GM21529 (cell line): Measurements from ENCODE around the gene SGCD.

Experiments used
- ATAC-seq: cut with Tn5 transposase; IDR thresholded peaks from one replicate; pipeline ENCODE4 v1.9.1; 2021; ENCODE audit not compliant: unreplicated experiment

SGCD gene

DNA sequence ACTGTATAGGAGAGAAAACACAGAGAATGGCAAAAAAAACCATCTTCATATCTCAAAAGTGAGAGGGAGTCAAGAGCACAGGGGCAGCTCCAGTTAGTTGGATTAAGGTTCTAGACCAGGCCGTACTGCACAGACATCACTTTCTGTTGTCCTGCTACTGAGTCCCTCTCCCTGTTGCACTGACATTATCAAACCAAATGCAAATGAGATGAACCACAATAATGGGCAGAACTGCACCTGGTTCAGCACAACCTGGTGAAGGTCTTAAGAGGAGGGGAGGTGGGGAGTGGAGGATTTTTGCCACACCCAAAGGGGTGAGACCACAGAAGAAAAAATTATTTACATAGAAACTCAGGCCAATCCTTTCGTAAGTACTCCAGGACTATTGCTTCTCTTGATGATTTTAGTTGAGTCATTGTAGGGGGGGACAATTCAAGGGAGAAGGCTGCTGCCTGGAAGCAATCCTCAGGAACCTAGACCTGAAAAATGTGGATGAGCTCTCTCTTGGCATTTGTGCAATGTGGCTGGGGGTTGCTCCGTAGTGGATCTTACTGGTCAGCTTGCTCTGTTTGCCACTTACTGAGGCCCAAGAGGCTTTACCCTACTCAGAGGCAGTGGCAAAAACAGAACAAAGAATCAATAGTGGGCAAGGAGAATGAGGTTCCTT is 428.6 kb downstream of the SGCD start:
- no peak for ATAC-seq

DNA sequence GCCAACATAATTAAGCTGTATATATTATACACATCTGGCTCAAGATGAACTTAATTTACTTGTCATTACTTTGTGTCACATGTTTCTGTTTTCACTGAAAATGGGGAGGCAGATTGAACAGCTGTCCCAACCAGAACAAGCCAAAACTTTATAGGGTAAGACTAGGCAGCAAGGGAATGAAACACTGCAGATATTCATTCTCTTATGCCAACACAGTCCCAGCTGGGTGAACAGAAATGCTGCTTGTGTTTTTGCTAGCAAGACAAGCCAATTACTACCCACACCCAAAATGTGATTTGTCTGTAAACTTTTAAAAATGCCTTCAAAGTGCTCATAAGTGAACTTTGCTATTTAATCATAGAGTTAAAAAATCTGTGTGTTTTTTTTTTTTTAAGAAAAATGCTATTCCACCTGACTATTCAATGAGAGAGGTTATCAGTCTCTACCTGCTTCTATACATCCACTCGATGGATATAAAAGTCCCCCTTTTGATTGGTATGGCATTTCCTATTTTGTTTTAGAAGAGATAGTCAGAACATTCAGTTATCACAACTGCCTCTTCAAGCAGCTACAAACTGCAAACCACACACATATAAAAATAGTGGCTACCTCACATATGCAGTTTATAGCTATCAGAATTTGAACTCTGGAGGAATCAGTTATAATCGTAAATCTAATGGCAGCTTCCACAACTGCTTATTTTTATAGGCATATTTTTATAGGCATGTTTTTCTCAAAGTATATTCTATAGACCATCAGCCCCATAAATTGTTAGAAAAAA is 431.2 kb downstream of the SGCD start:
- no peak for ATAC-seq

DNA sequence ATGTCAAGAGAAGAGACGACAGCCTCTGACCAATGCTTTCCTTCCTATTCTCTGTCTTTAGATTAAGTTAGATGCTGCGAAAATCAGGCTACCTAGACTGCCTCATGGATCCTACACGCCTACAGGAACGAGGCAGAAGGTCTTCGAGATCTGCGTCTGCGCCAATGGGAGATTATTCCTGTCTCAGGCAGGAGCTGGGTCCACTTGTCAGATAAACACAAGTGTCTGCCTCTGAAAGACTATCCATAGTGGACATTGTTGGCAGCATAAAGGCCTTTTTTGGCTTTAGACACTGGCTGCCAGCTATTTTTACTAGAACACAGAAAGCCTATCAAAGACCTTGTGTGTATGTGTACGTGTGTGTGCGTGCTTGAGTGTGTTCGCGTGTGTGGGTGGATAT is 432.2 kb downstream of the SGCD start:
- ATAC-seq: no peak

DNA sequence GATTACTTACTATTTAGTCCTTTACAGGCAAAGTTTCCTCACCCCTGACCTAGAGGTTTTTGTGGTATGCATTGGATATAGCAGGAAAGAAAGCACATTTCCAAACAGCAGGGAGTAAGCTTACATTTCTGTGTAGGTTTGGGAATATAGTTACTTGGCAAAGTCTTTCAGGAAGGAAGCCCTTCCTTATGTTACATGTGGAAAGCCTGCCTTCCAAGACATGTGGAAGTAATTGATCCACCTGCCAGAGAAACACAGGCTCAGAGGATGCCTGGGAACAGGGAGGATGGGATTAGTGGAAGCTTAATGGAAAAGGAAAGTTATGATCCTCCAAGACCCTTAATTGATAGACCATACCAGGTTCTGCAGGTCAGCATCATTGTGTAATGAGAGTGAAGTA is 435.8 kb downstream of the SGCD start:
- no peak for ATAC-seq

DNA sequence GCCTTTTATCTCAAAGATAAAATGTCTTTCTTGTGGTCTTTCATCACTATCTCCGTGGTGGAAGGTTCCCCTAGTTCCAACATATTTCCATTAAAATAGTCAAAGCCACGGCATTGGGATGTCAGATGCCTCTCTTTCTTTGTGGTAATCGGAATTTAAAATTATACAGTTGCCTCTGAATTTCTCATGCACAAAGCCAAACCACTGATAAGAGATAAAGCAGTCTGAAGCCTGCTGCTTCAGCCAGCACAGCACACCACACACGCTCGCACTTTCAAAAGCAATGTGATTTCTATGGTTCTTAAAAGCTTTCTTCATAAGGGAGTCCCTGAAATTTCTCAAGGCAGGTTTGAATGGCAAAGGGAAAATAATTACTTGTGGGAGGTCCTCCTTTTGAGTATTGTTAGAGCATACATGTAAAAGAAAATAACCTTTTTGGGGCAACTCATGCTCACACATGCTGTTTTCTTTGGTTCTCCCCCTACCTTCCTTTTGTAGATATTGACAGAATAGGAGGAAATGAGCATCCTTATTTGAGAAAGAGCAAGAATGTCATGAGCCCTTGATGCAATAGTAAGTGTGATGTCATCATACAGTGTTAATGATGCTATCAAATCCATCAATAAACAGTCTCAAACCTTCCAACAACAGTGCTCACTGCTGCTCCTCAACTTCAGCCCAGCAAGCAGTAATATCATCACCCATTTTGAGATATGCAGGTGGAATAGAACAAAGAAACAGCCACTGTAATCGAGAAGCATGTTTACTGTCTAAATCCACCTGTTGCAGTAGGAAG is 437.4 kb downstream of the SGCD start:
- no peak for ATAC-seq

DNA sequence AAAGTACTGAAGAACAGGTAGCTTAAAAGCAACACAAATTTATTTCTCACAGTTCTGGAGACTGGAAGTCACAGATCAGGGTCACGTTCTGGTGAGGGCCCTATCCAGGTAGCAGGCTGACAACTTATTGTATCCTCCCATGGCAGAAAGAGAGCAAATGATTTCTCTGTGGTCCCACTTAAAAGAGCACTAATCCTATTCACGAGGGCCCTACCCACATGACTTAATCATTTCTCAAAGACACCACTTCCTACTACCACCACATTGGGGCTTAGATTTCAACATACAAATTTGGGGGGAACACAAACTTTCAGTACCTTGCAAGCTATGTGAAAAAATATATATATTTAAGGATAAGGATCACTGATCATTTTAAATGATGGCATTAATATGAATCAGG is 447.3 kb downstream of the SGCD start:
- ATAC-seq: no peak

DNA sequence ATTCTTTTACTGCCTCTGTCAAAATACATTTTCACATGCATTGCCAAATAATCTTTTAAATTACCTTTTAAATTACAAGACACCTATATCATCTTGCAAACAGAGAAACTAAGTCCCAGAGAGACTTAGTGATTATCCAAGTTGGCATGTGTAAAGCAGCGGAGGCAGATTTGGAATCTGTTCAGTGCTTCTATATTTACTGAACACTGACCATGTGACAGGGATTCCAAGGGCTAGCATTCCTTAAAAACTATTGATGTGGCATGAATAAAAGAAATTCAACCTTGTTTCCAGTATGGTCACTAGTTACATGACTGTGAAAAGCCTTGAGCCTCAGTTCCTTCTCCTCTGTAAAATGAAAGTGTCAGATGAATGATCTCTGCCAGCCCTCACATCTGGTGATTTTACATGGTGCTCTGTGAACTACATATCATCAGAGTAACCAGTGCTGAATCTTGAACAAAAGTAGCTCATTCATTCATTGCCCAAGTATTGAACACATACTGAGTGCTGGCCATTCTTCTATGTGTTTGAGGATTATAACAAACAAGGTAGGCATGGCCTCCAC is 451.3 kb downstream of the SGCD start:
- no peak for ATAC-seq

DNA sequence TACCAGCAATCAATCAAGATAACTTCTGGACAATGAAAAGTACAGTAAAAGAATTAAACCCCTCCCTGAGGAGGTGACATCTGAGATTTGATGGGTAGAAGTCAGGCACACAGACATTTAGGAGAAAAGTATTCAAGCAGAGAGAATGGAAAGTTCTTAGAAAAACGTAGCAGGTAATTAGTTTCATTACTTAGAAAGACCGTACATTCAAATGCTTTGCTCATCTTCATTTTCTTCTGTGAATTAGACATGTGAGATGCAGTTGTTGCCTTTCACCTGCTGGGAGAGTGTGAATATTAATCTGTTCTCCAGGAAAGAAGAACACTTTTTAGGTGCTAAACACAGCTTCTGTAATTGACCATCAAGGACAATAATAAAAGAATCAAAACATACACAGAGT is 451.8 kb downstream of the SGCD start:
- ATAC-seq: no peak

DNA sequence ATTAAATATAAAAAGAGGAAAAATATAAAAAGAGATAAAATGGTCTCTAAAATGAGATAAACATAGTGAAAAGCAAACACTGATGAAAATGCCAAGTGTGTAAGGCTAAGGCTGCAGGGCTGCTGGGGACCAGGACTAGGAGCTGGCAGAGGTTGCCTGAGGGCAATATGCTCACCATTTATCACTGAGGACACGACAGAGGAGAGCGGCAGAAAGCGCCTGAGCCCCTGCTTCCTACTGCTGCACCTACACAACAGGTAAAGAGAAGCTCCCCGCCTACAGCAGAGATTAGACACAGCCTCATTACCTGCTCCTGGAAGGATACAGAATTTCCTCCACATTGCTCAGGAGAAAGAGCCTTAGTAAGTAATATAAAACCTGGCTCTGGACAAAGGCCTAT is 452.5 kb downstream of the SGCD start:
- no peak for ATAC-seq

DNA sequence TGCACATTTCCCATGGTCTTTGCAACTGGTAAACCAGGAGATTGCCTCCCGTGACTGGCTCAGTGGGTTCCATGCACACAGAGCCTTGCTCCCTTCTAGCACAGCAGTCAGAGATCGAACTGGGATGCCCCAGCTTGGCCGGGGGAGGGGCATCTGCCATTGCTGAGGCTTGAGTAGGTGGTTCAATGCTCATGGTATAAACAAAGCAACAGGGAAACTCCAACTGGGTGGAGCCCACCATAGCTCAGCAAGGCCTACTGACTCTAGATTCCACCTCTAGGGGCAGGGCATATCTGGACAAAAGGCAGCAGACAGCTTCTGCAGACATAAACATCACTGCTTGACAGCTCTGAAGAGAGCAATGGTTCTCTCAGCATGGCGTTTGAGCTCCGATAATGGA is 456.1 kb downstream of the SGCD start:
- no peak for ATAC-seq

DNA sequence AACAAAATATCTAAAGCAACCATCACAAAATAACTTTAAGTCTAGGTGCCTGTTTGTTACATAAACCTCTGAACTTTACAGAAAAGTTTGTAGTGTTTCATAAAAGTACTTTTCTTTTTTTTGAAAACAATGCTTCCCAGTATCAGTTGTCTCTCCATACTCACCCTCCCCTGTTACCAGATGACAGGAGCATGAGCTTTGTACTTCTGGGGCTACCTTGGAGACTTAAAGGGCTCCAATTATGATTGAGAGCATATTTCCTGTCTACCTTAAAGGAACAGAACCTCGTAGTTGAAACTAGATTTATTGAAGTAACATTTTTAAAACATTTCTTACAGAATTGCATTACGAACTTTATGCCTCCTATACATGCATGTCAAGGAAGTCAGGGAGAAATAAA is 467.7 kb downstream of the SGCD start:
- no peak for ATAC-seq

DNA sequence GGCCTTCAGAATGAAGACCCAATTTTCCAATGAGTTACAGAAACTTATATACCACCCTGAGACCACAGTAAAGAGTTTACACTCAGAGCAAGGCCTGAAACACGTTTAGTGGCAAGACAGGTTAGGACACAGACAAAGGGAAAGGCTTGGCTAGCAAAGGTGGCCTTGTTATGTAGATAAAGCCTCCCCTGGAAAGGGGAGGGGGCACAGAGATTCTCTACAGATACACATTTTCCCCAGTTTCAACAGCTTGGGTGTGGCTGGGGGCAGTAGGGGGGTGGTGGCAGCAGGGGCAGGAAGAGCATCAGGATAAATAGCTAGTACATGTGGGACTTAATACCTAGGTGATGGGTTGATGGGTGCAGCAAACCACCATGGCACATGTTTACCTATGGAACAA is 471.2 kb downstream of the SGCD start:
- no peak for ATAC-seq

DNA sequence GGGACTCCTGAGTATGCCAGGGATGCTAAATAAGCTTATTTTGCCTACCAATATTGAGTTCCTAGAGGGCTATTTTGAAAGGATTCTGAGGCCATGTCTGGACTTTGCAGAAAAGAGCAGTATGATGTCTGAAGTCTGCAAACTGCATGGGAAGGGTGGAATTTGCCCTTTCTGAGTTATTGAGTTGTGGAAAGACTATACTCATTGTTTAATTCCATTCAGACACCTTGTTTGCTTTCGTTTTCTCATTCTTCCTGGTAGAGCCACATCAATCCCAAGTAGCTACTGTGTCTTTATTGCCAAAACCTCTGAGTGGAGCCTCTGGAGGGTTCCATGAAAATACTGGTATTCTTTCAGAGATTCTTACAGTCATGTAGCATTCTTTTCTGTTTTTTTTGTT is 472.2 kb downstream of the SGCD start:
- ATAC-seq: no peak

DNA sequence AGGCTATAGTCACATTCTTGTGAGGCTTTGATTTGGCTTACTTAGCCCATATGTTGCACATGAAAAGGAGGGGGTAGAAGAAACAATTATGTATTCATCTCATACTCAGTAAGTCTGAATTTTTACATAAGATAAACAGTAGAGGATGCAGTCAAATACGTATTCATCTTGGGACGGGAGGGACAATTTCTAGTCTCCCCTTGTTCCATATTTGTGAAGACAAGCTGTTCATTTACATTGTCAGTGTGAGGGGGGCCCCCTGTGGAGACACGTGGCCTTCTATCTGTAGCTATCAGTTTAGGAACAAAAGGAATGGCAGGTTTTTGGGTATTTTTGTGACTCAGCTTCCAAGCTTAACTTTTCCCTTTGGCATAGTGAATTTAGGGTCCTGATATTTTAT is 474.0 kb downstream of the SGCD start:
- peak; percentile 44 for ATAC-seq

DNA sequence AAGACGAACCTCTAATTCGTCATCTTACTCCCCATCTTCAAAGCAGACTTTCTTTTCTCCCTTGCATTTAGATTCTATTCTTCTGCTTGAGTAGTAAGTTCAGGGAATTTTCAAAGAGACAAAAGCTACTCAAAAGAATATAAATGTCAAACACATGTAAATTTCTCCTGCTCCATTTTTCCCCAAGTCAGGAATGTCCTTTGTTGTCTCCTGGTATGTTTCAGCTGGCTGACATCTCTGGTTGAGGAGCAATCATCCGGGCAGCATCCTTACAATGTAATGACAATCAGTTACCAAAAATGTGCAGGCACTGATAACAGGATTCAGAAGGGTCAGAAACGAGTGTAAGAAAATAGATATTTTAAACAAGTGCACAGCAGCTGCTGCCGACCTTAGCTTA is 475.5 kb downstream of the SGCD start:
- ATAC-seq: no peak

DNA sequence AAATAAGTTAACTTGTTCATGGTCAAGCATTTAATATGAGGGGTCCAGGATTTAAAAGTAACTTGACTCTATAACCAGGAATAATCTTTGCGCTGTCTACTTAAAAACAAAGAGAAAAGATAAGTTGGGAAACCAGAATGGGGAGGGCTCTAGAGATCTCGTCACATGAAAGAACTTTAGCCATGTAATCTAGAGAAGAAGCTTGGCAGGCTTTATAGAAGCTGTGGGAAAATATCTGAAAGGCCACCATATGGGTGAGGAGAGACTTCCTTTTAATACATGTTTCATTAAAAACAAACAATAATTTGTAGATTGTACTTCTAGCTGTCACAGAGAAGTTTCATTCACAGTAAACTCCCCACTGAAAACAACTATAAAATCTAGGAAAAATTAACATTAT is 476.4 kb downstream of the SGCD start:
- no peak for ATAC-seq

DNA sequence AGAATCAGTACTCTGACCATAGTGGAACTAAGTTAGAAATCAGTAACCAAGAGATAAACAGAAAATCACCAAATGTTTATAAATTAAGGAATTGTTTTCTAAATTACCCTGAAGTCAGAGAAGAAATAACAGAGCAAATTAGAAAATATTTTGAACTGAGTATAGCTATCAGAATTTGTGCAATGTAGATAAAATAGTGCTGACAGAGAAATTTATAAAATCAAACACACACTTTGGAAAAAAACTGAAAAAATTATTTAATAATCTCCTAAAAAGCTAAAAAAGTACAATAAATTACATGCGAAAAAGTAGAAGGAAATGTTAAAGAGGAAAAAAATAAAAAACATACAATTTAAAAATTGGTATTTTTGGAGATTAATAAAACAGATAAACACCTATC is 486.0 kb downstream of the SGCD start:
- no peak for ATAC-seq

DNA sequence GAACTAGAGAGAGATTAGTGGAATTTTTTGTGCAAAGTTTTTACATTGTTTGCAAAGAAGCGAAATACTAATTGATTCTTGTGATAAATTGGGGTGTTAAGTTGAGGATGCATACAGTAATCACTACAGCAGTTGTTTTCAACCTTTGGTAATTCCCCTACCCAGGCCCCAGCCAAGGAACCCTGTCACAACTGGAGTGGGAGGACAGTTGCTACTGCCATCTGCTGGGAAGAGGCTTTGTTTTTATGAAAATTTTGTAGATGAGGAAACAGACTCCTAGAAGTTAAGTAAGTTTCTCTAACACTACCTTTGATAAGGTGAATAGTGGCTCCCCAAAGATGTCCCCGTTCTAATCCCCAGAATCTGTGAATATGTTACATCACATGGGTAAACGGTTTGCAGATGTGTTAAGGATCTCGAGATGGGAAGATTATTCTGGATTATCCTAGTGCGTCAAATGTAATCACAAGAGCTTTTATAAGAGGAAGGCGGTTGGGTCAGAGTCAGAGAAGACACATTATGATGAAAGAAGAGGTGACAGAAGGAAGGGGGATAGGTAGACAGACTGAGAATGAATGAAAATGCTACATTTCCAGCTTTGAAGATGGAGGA is 489.1 kb downstream of the SGCD start:
- ATAC-seq: peak; percentile 73
